ENCODE data around the gene OPRL1. TPM values are rescaled to one million over a fixed set of nuclear protein-coding genes. Genes with fewer than 3 reads are reported as not detected.

OPRL1 gene
- total and polyA plus RNA-seq, 5 donors = 0.50 to 1.3 (median 0.91) TPM

DNA sequence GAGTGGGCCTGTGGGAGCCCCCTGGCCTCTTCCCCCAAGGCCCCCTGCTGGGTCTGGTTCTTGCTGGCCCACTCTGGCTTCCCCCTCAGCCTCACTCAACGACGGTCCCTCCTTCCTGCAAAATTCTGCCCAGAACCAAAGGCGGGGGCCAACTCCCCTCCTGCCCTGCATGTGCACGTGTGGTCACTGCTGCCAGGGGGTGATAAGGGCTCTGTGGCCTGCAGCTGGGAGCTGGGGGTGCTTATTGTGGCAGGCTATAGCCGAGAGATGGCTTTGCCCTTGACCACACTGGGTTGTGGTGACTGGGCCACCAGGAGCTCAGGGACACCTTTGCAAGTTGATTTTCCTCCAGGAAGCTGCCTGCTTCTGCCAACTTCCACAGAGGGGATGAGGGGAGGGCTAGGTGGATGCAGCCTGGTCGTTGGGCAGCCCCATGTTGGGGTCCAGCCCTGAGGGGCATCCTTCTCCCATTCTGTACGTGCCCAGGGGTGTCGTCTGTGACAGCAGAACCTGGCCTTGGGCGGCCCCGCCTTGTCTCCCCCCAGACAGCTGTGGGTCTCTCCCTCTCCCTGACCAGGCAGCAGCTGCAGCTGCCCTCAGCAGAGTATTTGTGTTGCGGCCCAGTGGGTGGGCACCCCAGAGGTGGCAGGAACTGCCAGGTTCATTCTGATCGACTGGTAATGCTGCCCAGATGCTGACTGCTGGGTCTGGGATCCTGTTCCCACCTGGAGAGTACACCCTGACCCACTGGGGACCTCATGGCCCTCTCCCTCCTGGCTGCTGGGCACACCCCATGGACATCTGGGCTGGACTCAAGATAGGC lies 11.3 kb upstream of the OPRL1 start:
- Histone ChIP-seq H3K4me1 (ENCODE audit: control insufficient read depth, insufficient read depth, low read length) (peaks cover 9% of the 10 kb centered on the region), H3K27ac (ENCODE audit: low read length) (no peak overlapping the region), H3K27me3 (ENCODE audit: control insufficient read depth, insufficient read depth) (no peaks in the 10 kb centered on the region), H3K9me3 (ENCODE audit: control insufficient read depth, low read length) (no peaks in the 10 kb centered on the region), H3K4me3 (ENCODE audit: low read length) (no peak overlapping the region)
- intact Hi-C loops (cut with DNase I) = no loop called here
- no peak for ATAC-seq
- peak in 1 of 3 donors; percentile 55 for DNase-seq
- WGBS = 75% methylated on average over 12 of the region's 12 CpGs

DNA sequence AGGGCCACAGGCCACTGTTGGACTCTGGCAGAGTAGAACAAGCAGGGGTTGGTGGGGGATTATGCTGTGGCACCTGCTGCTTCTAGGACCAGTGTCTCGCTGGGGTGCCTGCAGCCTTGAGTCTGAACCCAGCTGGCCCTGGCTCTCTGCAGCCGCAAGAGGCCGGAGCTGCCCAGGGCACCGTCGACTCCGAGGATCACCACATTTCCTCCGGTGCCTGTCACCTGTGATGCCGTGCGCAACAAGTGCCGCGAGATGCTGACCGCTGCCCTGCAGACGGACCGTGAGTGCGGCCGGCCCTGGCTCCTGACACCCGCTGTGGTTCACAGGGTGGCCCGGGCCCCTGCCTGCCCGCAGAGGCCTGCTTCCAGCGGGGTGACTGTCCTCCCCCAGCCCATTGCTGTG lies 10.7 kb upstream of the OPRL1 start:
- no peaks in the 10 kb centered on the region for H3K9me3 ChIP-seq (ENCODE audit: control insufficient read depth, low read length)
- H3K27me3 ChIP-seq (ENCODE audit: control insufficient read depth, insufficient read depth) = no peaks in the 10 kb centered on the region
- DNase-seq (peak in 1 of 3 donors; percentile 49), ATAC-seq (no peak)
- H3K27ac ChIP-seq (ENCODE audit: low read length) = no peak overlapping the region
- 90% methylated on average over 20 of the region's 20 CpGs for WGBS
- H3K4me3 ChIP-seq (ENCODE audit: low read length) = no peak overlapping the region
- peaks cover 4% of the 10 kb centered on the region for H3K4me1 ChIP-seq (ENCODE audit: control insufficient read depth, insufficient read depth, low read length)
- intact Hi-C loops (cut with DNase I) = no loop called here

DNA sequence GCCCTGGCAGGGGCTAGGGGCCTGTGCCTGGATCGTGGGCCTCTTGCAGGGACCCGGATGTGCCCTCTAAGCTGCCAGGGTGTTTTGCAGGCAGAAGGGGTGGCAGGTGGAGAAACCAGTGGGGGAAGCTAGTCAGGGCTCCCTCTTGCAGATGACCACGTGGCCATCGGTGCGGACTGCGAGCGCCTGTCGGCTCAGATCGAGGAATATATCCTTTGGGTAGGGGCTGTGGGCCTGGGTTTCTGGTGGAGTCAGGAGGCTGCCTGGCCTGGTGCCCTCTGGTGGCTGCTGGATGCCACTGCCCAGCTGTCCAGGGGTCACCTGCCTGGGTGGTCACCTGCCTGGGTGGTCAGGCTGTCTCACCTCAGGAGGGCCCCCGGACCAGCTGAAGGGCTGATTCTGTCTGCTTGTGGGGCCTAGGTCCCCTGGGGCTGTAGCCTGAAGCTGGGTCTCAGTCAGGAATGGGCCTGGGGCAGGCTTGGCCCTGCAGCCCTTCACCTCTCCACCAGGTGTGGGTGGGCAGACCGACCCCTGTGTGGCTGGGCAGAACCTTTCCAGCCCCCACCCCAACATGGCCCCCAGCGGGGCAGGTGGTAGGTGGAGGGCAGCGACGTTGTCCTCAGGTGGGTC lies 10.2 kb upstream of the OPRL1 start:
- intact Hi-C loops (cut with DNase I) = no loop called here
- peak in 1 of 3 donors; percentile 77 for DNase-seq
- peak in 1 of 2 donors; percentile 2 for ATAC-seq

DNA sequence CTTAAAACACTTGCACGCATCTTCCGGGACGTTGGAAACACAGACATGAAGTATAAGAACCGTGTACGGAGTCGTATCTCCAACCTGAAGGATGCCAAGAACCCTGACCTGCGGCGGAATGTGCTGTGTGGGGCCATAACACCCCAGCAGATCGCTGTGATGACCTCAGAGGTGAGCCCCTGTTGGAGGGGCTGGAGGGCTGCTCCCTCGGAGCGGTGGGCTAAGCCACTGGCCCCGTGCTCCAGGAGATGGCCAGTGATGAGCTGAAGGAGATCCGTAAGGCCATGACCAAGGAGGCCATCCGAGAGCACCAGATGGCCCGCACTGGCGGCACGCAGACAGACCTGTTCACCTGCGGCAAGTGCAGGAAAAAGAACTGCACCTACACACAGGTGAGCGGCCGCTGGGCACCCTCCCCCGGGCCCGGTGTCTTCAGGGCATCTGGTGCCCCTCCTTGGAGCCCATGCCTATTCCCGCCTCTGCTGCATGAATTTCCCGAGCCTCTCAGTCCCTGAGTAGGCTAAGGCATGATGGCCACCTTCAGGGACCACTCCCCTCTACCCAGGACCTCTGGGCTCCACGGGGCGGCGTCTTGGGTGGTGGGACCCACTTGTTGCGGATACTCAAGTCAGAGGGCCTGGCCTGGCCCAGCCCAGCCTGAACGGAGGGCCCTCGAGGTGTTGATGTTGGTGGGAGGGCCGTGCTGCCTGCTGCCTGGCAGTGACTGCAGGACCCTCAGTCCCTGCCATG lies 9.5 kb upstream of the OPRL1 start:
- ATAC-seq (no peak), DNase-seq (peak in 1 of 3 donors; percentile 57)
- Histone ChIP-seq H3K4me1 (ENCODE audit: control insufficient read depth, insufficient read depth, low read length) (no peaks in the 10 kb centered on the region), H3K27me3 (ENCODE audit: control insufficient read depth, insufficient read depth) (no peaks in the 10 kb centered on the region), H3K9me3 (ENCODE audit: control insufficient read depth, low read length) (no peaks in the 10 kb centered on the region), H3K4me3 (ENCODE audit: low read length) (no peak overlapping the region), H3K27ac (ENCODE audit: low read length) (no peak overlapping the region)
- intact Hi-C loops (cut with DNase I) = no loop called here
- 93% methylated on average over 31 of the region's 31 CpGs for WGBS

More for the DNA sequence above, 10.2 kb upstream of the OPRL1 start:
- 60% methylated on average over 14 of the region's 14 CpGs for WGBS
- Histone ChIP-seq H3K27me3 (ENCODE audit: control insufficient read depth, insufficient read depth) (no peaks in the 10 kb centered on the region), H3K4me1 (ENCODE audit: control insufficient read depth, insufficient read depth, low read length) (no peaks in the 10 kb centered on the region), H3K4me3 (ENCODE audit: low read length) (no peak overlapping the region), H3K9me3 (ENCODE audit: control insufficient read depth, low read length) (no peaks in the 10 kb centered on the region), H3K27ac (ENCODE audit: low read length) (no peak overlapping the region)

DNA sequence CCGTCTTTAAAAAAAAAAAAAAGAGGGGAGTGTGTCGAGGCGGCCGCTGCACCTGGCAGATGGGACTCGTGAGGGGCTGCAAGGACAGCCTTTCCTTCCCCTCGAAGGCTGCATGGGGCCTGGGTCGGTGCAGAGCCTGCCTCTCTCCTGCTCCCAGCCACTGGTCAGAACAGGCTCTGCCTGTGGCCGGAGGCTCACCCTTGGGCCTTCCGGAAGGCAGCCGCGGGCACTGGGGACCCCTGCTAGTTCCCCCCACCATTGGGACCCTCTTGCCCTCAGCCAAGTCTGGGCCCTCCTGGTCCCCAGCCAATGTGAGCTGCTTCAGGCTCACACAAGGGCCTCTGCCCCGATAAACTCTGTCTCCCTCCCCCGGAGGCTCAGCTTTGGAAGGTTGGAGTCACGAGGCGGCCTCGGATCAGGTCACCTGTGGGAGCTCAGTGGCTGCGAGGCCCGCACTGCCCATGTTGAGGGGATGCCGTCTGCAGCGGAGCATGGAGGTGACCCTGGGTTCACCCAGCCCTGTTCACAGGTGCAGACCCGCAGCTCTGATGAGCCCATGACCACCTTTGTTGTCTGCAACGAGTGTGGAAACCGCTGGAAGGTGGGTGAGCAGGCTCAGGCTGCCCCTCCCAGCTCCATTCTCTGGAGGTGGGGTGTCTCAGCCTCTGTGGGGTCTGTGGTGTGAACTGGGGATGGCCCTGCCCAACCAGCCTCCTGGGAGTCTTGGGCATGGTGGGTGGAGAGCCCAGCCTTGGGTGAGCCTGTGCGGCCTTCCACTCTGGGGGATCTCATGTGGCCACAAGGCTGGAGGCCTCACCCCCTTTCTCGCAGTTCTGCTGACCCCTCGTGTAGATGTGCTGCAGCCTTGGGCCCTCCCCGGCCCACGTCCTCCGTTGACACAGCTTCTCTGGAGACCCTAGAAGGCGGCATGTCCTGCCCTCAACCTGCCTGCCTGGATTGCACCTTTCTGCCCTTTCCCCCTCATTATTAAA lies 8.2 kb upstream of the OPRL1 start:
- no peak overlapping the region for H3K4me3 ChIP-seq (ENCODE audit: low read length)
- WGBS = 84% methylated on average over 30 of the region's 30 CpGs
- no peaks in the 10 kb centered on the region for H3K4me1 ChIP-seq (ENCODE audit: control insufficient read depth, insufficient read depth, low read length)
- H3K27me3 ChIP-seq (ENCODE audit: control insufficient read depth, insufficient read depth) = no peaks in the 10 kb centered on the region
- no peak overlapping the region for H3K27ac ChIP-seq (ENCODE audit: low read length)
- ATAC-seq (no peak), DNase-seq (peak; percentile 10 to 55 (median 42))
- no peaks in the 10 kb centered on the region for H3K9me3 ChIP-seq (ENCODE audit: control insufficient read depth, low read length)
- intact Hi-C loops (cut with DNase I) = no loop called here

DNA sequence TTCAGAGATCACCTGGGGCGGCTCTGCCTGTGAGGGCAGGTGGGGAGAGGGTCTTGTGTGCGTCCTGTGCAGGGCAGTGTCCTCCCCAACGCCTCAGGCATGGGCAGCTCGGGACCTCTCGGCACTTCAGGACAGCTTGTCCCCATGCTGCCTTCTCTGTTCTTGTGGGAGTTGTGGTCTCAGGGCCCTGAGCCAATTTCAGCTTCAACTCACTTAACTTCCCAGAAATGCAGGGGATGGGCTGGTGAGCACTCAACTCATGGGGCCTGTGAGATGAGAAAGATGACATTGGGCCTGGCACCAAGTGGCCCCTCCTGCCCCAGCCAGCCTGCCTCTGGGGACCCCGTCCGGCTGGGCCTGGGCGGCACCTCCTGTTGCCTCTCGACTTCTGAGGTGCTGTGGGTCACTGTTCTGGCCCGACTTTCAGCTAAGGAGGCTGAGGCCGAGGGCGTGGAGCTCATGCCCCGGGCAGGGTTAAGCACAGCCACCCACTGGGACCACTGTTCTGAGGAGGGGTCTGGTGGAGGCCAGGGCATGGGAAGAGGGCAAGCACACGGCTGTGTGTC lies 7.3 kb upstream of the OPRL1 start:
- Histone ChIP-seq H3K9me3 (ENCODE audit: control insufficient read depth, low read length) (no peaks in the 10 kb centered on the region), H3K4me1 (ENCODE audit: control insufficient read depth, insufficient read depth, low read length) (no peaks in the 10 kb centered on the region), H3K27ac (ENCODE audit: low read length) (no peak overlapping the region), H3K27me3 (ENCODE audit: control insufficient read depth, insufficient read depth) (no peaks in the 10 kb centered on the region), H3K4me3 (ENCODE audit: low read length) (no peak overlapping the region)
- ATAC-seq = no peak
- WGBS = 78% methylated on average over 14 of the region's 14 CpGs
- intact Hi-C loops (cut with DNase I) = no loop called here
- DNase-seq = peak; percentile 7 to 47 (median 35)

DNA sequence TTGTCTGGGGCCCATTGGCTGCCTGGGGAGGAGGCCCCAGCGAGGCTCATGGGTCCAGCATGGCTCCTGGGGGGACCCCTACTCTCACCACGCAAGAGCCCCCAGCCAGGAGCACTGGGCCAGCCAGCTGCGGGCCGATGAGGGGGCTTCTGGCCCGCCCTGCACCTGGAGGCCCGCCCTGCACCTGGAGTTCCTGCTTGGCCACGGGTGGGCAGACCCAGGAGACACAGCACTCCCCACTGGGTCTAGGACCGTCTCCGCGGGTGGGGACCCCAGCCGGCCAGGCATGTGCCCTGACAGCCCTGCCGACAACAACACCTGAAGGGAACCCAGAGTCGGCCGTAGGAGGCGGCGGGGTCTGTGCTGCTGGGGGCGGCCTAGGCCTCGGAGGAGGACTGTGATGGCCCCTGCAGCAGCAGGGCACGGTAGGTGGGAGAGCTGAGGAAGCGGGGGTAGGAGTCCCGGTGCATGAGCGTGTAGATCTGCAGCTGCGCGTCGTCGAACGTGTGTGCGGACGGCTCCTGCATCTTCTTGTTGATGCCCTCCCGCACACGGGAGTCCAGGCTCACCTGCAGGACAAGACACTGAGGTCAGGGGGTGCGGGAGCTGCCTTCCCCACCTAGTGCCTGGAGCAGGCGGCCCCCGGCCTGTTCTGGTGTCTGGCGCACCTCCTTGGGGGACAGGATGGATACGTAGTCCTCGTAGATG lies 6.3 kb upstream of the OPRL1 start:
- Histone ChIP-seq H3K4me3 (ENCODE audit: low read length) (no peak overlapping the region), H3K27ac (ENCODE audit: low read length) (no peak overlapping the region), H3K27me3 (ENCODE audit: control insufficient read depth, insufficient read depth) (no peaks in the 10 kb centered on the region), H3K9me3 (ENCODE audit: control insufficient read depth, low read length) (no peaks in the 10 kb centered on the region), H3K4me1 (ENCODE audit: control insufficient read depth, insufficient read depth, low read length) (no peaks in the 10 kb centered on the region)
- DNase-seq (peak; percentile 11 to 61 (median 55)), ATAC-seq (no peak)
- intact Hi-C loops (cut with DNase I) = no loop called here
- 92% methylated on average over 37 of the region's 37 CpGs for WGBS

DNA sequence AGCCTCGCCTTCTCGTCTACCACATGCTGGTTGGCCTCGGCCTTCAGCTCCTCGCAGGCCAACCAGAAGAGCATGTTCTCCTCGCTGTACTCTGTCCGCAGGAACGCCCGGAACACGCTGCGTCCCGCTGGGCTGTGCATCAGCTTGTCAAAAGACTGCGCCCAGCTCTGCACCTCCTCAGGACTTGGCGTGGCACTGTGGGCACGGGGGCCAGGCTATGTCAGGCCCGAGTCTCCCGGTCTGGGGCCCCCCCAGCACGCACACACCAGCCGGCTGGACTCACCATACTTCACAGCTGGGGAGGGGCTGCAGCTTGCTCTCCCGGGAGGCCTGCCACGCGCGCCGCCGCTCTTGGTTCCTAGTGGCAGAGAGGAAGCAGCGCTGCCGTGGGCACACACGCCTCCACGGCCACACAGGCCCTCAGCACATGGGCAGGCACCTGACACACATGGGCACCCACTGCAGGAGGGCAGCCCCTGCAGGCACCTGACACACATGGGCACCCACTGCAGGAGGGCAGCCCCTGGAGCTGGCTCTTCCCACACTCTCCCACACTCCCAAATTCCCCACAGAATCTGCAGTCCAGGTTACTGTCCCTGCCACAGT lies 5.6 kb upstream of the OPRL1 start:
- intact Hi-C loops (cut with DNase I) = no loop called here
- 91% methylated on average over 28 of the region's 28 CpGs for WGBS
- no peak overlapping the region for H3K4me3 ChIP-seq (ENCODE audit: low read length)
- DNase-seq (peak in 2 of 3 donors; percentile 46 to 65), ATAC-seq (no peak)
- H3K27ac ChIP-seq (ENCODE audit: low read length) = no peak overlapping the region
- H3K27me3 ChIP-seq (ENCODE audit: control insufficient read depth, insufficient read depth) = no peaks in the 10 kb centered on the region
- no peaks in the 10 kb centered on the region for H3K4me1 ChIP-seq (ENCODE audit: control insufficient read depth, insufficient read depth, low read length)
- no peaks in the 10 kb centered on the region for H3K9me3 ChIP-seq (ENCODE audit: control insufficient read depth, low read length)

DNA sequence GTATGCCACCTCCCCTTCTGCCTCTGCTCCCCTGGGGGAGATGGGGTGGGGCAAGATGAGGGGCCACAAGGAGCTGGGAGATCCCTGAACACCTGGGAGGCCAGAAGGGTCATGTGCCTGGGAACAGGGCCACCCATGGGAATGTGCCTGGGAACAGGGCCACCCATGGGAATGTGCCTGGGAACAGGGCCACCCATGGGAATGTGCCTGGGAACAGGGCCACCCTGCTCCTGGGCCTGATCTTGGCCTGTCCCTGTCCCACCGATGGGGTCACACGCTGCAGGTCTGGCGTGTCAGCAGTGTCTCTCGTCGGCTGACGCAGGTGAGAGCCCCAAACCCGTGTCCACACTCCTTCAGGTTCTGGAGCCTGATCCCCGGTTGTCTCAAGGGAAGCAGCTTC lies 4.9 kb upstream of the OPRL1 start:
- peak in 2 of 3 donors; percentile 45 to 47 for DNase-seq
- no peaks in the 10 kb centered on the region for H3K4me1 ChIP-seq (ENCODE audit: control insufficient read depth, insufficient read depth, low read length)
- no peak for ATAC-seq
- WGBS = 91% methylated on average over 8 of the region's 8 CpGs
- H3K9me3 ChIP-seq (ENCODE audit: control insufficient read depth, low read length) = no peaks in the 10 kb centered on the region
- intact Hi-C loops (cut with DNase I) = no loop called here
- no peaks in the 10 kb centered on the region for H3K27me3 ChIP-seq (ENCODE audit: control insufficient read depth, insufficient read depth)
- H3K4me3 ChIP-seq (ENCODE audit: low read length) = no peak overlapping the region
- no peak overlapping the region for H3K27ac ChIP-seq (ENCODE audit: low read length)
